B cell (primary cell): ENCODE results near the gene RMND1. TPM values are rescaled to one million over a fixed set of nuclear protein-coding genes. Genes with fewer than 3 reads are reported as not detected.

Experiments used
- ATAC-seq: fragments of 200-7000 bp; cut with Tn5 transposase; one replicate; pipeline ENCODE4 v1.10.0; 2021; ENCODE audit warnings: low read depth, mild to moderate bottlenecking, moderate number of reproducible peaks, moderate library complexity
- CTCF ChIA-PET: fragments of 350-600 bp; sonication (Branson Sonifier 250); formaldehyde crosslinking; loops from one replicate; lab custom pipeline; 2021; ENCODE audit warnings: antibody characterized with exemption, inconsistent platforms; lab: Charles Lee
- POLR2A ChIA-PET: fragments of 350-600 bp; sonication (Branson Sonifier 250); formaldehyde crosslinking; loops from one replicate; lab custom pipeline; 2021; ENCODE audit warnings: antibody characterized with exemption; lab: Charles Lee
- DNase-seq: peaks from one replicate; pipeline ENCODE4 v3.0.0; 2013
- H2AFZ ChIP-seq: 2 replicates; pipeline ENCODE4 v1.6.1; 2012; ENCODE audit warnings: mild to moderate bottlenecking, low read depth, low read length; ENCODE audit not compliant: insufficient read depth, poor library complexity, severe bottlenecking
- H3K27ac ChIP-seq, 2 donors: 1 replicate in 1 of 2; 2 replicates in 1 of 2; pipeline ENCODE4 v1.5.1; 2012 to 2013; ENCODE audit warnings: low read length in 2 of 2, mild to moderate bottlenecking in 2 of 2, moderate library complexity in 1 of 2
- H3K27me3 ChIP-seq, 4 experiments: fragments of 200-600 bp in 1 of 4; sonication (generic) in 1 of 4; replicated peaks in 1 of 4; 1 replicate in 2 of 4; 2 replicates in 2 of 4; pipeline versions ENCODE4 v1.6.1 to v1.7.0; 2013 to 2016; ENCODE audit warnings: low read length in 3 of 4, mild to moderate bottlenecking in 2 of 4, mixed read lengths in 1 of 4, moderate library complexity in 1 of 4; ENCODE audit not compliant: insufficient read depth in 4 of 4, control insufficient read depth in 3 of 4; ENCODE audit errors: control extremely low read depth in 1 of 4
- H3K36me3 ChIP-seq, 2 experiments: replicated peaks in 1 of 2; 1 replicate in 1 of 2; 2 replicates in 1 of 2; pipeline versions ENCODE4 v1.6.1 to v1.7.1; 2013; ENCODE audit warnings: low read length in 1 of 2; ENCODE audit not compliant: insufficient read depth in 2 of 2, control insufficient read depth in 1 of 2; ENCODE audit errors: control extremely low read depth in 1 of 2, extremely low read depth in 1 of 2
- H3K4me1 ChIP-seq, 2 donors: fragments of 200-600 bp in 1 of 2; sonication (generic) in 1 of 2; 1 replicate in 1 of 2; 2 replicates in 1 of 2; pipeline versions ENCODE4 v1.5.1 to v1.6.1; 2013 to 2017; ENCODE audit warnings: low read length in 2 of 2; ENCODE audit not compliant: control insufficient read depth in 2 of 2, insufficient read depth in 2 of 2
- H3K4me2 ChIP-seq: replicated peaks from 2 replicates; pipeline ENCODE3; 2012; ENCODE audit warnings: mild to moderate bottlenecking, low read depth, low read length; ENCODE audit not compliant: poor library complexity, severe bottlenecking
- H3K4me3 ChIP-seq, 5 experiments: fragments of 200-600 bp in 1 of 5; sonication (generic) in 1 of 5; 1 replicate in 3 of 5; 2 replicates in 2 of 5; pipeline versions ENCODE4 v1.5.1 to v1.7.0; 2011 to 2016; ENCODE audit warnings: low read length in 4 of 5, mild to moderate bottlenecking in 4 of 5, low read depth in 2 of 5, control low read depth in 1 of 5, moderate library complexity in 1 of 5; ENCODE audit not compliant: insufficient read depth in 1 of 5; ENCODE audit errors: control extremely low read depth in 1 of 5, extremely low read depth in 1 of 5
- H3K79me2 ChIP-seq: fragments of 200-600 bp; sonication (generic); one replicate; pipeline ENCODE4 v1.6.0; 2016; ENCODE audit warnings: low read length; ENCODE audit not compliant: control insufficient read depth, insufficient read depth
- H3K9ac ChIP-seq: fragments of 200-600 bp; sonication (generic); 2 replicates; pipeline ENCODE4 v1.6.1; 2017; ENCODE audit warnings: mild to moderate bottlenecking, low read length, moderate library complexity
- H3K9me3 ChIP-seq, 3 donors: one replicate each; pipeline versions ENCODE4 v1.6.1 to v1.7.1; 2013; ENCODE audit warnings: low read length in 2 of 3; ENCODE audit not compliant: control insufficient read depth in 2 of 3, insufficient read depth in 1 of 3; ENCODE audit errors: control extremely low read depth in 1 of 3
- H4K20me1 ChIP-seq: 2 replicates; pipeline ENCODE4 v1.6.0; 2012; ENCODE audit warnings: mild to moderate bottlenecking, low read length; ENCODE audit not compliant: insufficient read depth, control insufficient read depth, poor library complexity, severe bottlenecking
- H3K27ac Mint-ChIP-seq: one replicate; pipeline ENCODE4 v1.8.0; 2021; ENCODE audit warnings: mixed read lengths
- H3K27me3 Mint-ChIP-seq: one replicate; pipeline ENCODE4 v1.8.0; 2021; ENCODE audit warnings: mixed read lengths
- H3K4me1 Mint-ChIP-seq: one replicate; pipeline ENCODE4 v1.8.0; 2021; ENCODE audit warnings: mixed read lengths
- H3K4me3 Mint-ChIP-seq: one replicate; pipeline ENCODE4 v1.8.0; 2021; ENCODE audit warnings: mixed read lengths
- H3K9me3 Mint-ChIP-seq: one replicate; pipeline ENCODE4 v1.8.0; 2022; ENCODE audit warnings: mixed read lengths; ENCODE audit not compliant: insufficient read depth
- EZH2 ChIP-seq: IDR thresholded peaks from 2 replicates; pipeline ENCODE4 v1.6.1; 2012; ENCODE audit warnings: borderline replicate concordance, low read depth, mild to moderate bottlenecking, moderate library complexity, low read length; ENCODE audit not compliant: insufficient read depth, poor library complexity, severe bottlenecking
- WGBS: methylation state at CpG from one replicate; pipeline ENCODE4 v1.1.5; 2013; ENCODE audit warnings: missing lambda C conversion rate; ENCODE audit not compliant: insufficient coverage; 5-methylcytosine and 5-hydroxymethylcytosine counted together
- intact Hi-C: fragments of 100-400 bp; cut with micrococcal nuclease; formaldehyde crosslinking; loops from one replicate; pipeline ENCODE4 v1.10.0; 2022
- polyA plus RNA-seq: library from polyadenylated mRNA; depleted of rRNA; stranded (reverse); fragments of >200 nt; gene quantifications from 2 replicates; pipeline ENCODE4 v1.2.3, GENCODE V29; 2012
- total RNA-seq, 2 donors: library from RNA; stranded (reverse); fragments of 120-200 nt in 1 of 2; gene quantifications; 1 replicate in 1 of 2; 2 replicates in 1 of 2; pipeline versions ENCODE4 v1.2.3 to v1.2.4, GENCODE V29; 2013 to 2022
- TF ChIP-seq, protein P1 (sequence below): fragments of 200-600 bp; IDR thresholded peaks from one replicate; pipeline ENCODE4 v1.8.0; 2022; ENCODE audit warnings: antibody characterized with exemption, mild to moderate bottlenecking

RMND1 gene
- total and polyA plus RNA-seq, 2 donors (not counting 1 experiment from before 2014, with no cell fraction given): 4.3 to 15.7 TPM

DNA sequence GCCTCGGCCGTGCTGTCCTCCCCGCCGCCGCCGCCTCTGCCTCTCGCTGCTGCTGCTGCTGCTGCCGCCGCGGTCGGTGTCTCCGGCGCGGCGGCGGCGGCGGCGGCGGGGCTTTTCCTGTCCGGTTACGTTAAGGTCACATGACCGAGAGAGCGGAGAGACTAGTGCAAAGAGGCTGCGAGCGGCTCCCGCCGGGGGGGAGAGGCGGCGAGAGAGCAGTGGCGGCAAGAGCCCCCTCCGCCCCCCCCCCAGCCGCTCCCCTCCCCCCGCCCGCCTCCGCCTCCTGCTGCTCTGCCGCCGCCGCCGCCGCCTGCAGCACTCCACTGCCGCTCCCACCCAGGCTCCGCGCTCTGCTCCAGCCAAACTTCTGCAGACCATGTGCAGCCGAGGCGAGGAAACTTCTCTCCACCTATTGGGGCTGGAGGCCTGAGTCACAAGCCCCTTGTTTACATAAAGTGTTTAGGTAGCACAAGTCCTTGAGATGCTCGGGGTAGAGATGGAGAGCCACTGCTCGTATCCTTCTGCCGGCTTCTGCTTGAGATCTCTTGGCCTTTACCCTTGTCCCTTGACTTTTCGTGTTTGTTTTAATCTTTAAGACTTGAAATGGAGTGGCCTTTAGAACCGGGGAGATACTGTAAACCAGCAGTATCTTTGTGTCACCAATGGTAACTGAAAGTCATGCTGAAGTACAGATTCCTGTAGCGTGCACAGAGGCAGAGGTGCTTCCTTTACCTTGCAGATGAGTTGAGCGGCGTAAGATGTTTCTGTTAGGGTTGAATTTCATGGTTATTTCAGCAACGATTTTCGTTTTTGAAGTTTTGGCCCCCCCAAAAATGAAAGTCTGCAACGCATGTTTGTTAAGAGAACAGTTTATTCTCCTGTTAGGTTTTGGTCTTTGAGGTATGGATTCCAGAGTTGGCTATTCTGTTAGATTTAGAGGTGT is 60.2 kb downstream of the RMND1 start, which contains the start of gene ZBTB2:
TSS of gene ZBTB2 (minus strand) at position 89 of the 943 bp plus-strand sequence. CDS start 17,922 bp downstream, outside the sequence.
- POLR2A ChIA-PET: interaction anchor here (2.1 kb wide), 1 partner anchor 60 kb away, joined by 16 read pairs; the partner anchor contains the start of gene RMND1

More for the DNA sequence above, 60.2 kb downstream of the RMND1 start, which contains the start of gene ZBTB2:
- Histone ChIP-seq H3K4me1 (peaks cover 44 to 47% of the 10 kb centered on the region in 2 donors), H3K36me3 (no peaks in the 10 kb centered on the region), H3K27ac (peak within 1 kb of the TSS; percentile 77 to 97), H3K27me3 (no peaks in the 10 kb centered on the region), H3K79me2 (peaks cover 58% of the 10 kb centered on the region), H2AFZ (peak within 1 kb of the TSS; percentile 91), H3K4me3 (peak within 1 kb of the TSS; percentile 67 to 86 (median 84)), H4K20me1 (peaks cover 46% of the 10 kb centered on the region), H3K9ac (peak within 1 kb of the TSS; percentile 94), H3K4me2 (peak within 1 kb of the TSS; percentile 90), H3K9me3 (no peaks in the 10 kb centered on the region)
- Mint-ChIP-seq H3K27me3 (no peaks in the 10 kb centered on the region), H3K9me3 (no peaks in the 10 kb centered on the region), H3K4me1 (peaks cover 55% of the 10 kb centered on the region), H3K27ac (peak within 1 kb of the TSS; percentile 98), H3K4me3 (peak within 1 kb of the TSS; percentile 99)
- DNase-seq (peak; percentile 82), ATAC-seq (peak; percentile 2)
- CTCF ChIA-PET: no interaction called here
- intact Hi-C loops: loop anchor here (1.0 to 10.0 kb wide), 4 partner anchors 15 to 1824 kb away; partner anchors contain the start of genes GINM1 and MTRF1L
- TF ChIP-seq, protein P1, sequence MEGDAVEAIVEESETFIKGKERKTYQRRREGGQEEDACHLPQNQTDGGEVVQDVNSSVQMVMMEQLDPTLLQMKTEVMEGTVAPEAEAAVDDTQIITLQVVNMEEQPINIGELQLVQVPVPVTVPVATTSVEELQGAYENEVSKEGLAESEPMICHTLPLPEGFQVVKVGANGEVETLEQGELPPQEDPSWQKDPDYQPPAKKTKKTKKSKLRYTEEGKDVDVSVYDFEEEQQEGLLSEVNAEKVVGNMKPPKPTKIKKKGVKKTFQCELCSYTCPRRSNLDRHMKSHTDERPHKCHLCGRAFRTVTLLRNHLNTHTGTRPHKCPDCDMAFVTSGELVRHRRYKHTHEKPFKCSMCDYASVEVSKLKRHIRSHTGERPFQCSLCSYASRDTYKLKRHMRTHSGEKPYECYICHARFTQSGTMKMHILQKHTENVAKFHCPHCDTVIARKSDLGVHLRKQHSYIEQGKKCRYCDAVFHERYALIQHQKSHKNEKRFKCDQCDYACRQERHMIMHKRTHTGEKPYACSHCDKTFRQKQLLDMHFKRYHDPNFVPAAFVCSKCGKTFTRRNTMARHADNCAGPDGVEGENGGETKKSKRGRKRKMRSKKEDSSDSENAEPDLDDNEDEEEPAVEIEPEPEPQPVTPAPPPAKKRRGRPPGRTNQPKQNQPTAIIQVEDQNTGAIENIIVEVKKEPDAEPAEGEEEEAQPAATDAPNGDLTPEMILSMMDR: no peak
- TF ChIP-seq EZH2: no peak
- WGBS: under 1% methylated on average over 34 of the region's 57 CpGs
